Breast epithelium (tissue), 3 donors: Measurements from ENCODE around the gene HAUS3.

Experiments used
- POLR2A ChIP-seq: fragments of 450-650 bp; IDR thresholded peaks from one replicate; pipeline ENCODE4 v1.6.1; 2016; ENCODE audit warnings: antibody characterized with exemption, mild to moderate bottlenecking, moderate library complexity
- POLR2AphosphoS5 ChIP-seq, 3 donors: sonication (generic); formaldehyde crosslinking; IDR thresholded peaks; one replicate each; pipeline ENCODE4 v1.6.1; 2017; ENCODE audit warnings: antibody characterized with exemption in 3 of 3
- TF ChIP-seq, protein P1 (sequence below), 3 donors: fragments of 450-650 bp; IDR thresholded peaks; one replicate each; pipeline ENCODE4 v1.5.1; 2016 to 2017; ENCODE audit warnings: antibody characterized with exemption in 3 of 3, mild to moderate bottlenecking in 3 of 3, moderate library complexity in 3 of 3

DNA sequence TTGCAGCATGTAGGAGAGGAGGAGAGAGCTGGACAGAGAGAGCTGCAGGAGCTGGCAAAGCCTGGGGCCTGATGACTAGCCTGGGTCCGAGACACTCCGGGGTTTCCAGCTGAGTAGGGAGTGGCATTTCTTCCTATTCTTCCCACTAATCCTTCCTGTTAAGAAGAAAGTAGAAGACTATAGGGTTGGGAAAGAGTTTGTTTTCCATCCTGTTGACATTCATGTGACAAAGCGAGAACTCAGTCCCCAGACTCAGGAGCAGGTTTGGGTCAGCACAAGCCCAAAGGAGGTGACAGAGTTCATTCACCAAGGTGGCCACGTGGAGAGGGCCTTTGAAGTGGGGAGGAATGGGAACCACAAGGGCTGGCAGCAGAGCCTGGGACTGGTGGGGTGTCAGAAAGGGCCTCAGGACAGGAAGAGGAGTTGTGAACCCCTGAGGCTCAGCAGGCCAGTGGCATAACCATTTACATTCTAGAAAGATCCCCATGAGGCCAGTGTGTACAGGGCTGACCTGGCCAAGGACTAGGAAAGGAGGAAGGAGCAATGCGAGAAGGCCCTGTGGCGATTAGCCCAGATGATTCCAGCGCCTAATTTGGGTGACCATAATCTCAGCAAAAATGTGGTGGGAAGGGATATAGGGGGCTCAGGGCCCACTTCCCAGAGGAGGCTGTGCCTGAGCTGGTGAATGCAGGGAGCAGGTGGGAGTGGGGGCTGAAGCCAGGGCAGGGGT, 3.3 kb upstream of the HAUS3 start:
- TF ChIP-seq, protein P1, sequence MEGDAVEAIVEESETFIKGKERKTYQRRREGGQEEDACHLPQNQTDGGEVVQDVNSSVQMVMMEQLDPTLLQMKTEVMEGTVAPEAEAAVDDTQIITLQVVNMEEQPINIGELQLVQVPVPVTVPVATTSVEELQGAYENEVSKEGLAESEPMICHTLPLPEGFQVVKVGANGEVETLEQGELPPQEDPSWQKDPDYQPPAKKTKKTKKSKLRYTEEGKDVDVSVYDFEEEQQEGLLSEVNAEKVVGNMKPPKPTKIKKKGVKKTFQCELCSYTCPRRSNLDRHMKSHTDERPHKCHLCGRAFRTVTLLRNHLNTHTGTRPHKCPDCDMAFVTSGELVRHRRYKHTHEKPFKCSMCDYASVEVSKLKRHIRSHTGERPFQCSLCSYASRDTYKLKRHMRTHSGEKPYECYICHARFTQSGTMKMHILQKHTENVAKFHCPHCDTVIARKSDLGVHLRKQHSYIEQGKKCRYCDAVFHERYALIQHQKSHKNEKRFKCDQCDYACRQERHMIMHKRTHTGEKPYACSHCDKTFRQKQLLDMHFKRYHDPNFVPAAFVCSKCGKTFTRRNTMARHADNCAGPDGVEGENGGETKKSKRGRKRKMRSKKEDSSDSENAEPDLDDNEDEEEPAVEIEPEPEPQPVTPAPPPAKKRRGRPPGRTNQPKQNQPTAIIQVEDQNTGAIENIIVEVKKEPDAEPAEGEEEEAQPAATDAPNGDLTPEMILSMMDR (IDR thresholded peaks at IDR 0.05), result no peak
- TF ChIP-seq POLR2AphosphoS5 (IDR thresholded peaks at IDR 0.05), result no peak
- TF ChIP-seq POLR2A, result no peak
